ENCODE data around the gene PPIH.
"Not testable (repeated sequence)": the region's sequence is repeated elsewhere in the genome, so short reads cannot be mapped to it uniquely, and the experiment has no call there.

Gene PPIH

GRCh38 chr1:42721926-42722325, 63.7 kb downstream of the PPIH start:
- TF ChIP-seq CTCF (IDR thresholded peaks at IDR 0.05; ENCODE audit: low read depth, low read length), result no peak
- DNase-seq (ENCODE audit: extremely low read depth, low read depth), result no peak

GRCh38 chr1:42722403-42722802, 64.2 kb downstream of the PPIH start:
- not testable (repeated sequence) for DNase-seq (ENCODE audit: extremely low read depth, low read depth)

DNA sequence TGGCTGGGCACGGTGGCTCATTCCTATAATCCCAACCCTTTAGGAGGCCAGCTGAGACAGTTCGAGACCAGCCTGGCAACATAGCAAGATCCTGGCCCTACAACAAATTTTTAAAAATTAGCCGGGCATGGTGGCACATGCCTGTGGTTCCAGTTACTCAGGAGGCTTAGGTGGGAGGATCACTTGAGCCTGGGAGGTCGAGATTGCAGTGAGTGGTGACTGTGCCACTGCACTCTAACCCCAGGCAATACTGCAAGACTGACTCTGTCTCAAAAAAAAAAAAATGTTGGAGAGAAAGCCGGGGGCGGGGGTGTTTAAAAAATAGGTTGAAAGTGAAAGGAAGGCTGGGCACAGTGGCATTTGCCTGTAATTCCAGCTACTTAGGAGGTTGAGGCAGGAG, 65.3 kb downstream of the PPIH start:
- DNase-seq (ENCODE audit: extremely low read depth, low read depth), result no peak

GRCh38 chr1:42725820-42726219, 67.6 kb downstream of the PPIH start:
- DNase-seq (ENCODE audit: extremely low read depth, low read depth), result not testable (repeated sequence)

More for the DNA sequence above, 65.3 kb downstream of the PPIH start:
- no peak for TF ChIP-seq CTCF (IDR thresholded peaks at IDR 0.05; ENCODE audit: low read depth, low read length)

All from AG09319 (cell line).